GM18505 (cell line): Measurements from ENCODE around the gene ADISSP.

ENCODE experiments used
- ATAC-seq: cut with Tn5 transposase; IDR thresholded peaks from one replicate; pipeline ENCODE4 v1.9.1; 2021; ENCODE audit not compliant: unreplicated experiment
- POLR2A ChIP-seq: IDR thresholded peaks from 4 replicates; pipeline ENCODE4 v1.6.1; 2011; ENCODE audit warnings: borderline replicate concordance; ENCODE audit not compliant: insufficient read depth, insufficient read length; ENCODE audit errors: extremely low read depth

ADISSP gene

GRCh38 chr20:3751675-3752385, 15.7 kb downstream of the ADISSP start:
- no peak for ATAC-seq
- TF ChIP-seq POLR2A, result no peak

DNA sequence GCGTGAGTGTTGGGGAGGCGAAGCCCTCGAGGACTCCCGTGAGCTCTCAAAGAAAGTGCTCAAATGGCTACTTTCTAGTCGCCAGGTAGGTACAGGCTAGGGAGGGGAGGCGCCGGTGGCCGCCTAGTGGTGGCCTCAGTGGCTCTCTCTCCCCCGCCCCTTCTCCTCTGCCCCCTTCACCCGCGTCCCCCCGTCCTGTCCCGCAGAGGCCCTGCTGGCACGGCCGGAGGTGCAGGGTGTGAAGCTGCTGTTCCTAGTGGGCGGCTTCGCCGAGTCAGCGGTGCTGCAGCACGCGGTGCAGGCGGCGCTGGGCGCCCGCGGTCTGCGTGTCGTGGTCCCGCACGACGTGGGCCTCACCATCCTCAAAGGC, 16.3 kb downstream of the ADISSP start:
- ATAC-seq, result no peak
- no peak for TF ChIP-seq POLR2A

DNA sequence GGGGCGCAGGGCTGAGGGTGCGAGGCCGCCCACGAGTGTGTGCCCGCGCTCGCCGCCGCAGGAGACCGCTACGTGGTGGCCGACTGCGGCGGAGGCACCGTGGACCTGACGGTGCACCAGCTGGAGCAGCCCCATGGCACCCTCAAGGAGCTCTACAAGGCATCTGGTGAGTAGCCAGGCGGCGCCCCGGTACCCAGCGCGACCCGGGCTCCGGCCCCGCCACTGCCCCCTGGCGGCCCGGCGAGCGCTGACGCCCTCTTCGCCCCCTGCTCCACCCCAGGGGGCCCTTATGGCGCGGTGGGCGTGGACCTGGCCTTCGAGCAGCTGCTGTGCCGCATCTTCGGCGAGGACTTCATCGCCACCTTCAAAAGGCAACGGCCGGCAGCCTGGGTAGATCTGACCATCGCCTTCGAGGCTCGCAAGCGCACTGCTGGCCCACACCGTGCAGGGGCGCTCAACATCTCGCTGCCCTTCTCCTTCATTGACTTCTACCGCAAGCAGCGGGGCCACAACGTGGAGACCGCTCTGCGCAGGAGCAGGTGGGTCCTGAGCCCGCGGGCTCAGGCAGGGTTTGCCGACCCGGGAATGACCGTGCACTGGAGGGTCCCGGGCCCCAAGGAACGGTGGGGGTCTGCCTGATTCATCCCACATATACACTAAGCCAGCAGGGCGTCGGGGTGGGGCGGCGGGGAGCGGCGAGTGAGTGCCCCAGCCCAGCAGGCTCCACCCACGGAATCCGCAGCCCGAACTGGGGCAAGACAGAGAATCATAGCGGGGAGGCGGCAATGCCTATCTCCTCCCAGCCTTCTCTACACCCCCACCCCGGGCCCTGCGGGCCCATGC, 17.6 kb downstream of the ADISSP start:
- no peak for ATAC-seq

GRCh38 chr20:3749087-3749688, 18.4 kb downstream of the ADISSP start:
- ATAC-seq, result no peak
- no peak for TF ChIP-seq POLR2A

More for the DNA sequence above, 17.6 kb downstream of the ADISSP start:
- TF ChIP-seq POLR2A, result no peak

DNA sequence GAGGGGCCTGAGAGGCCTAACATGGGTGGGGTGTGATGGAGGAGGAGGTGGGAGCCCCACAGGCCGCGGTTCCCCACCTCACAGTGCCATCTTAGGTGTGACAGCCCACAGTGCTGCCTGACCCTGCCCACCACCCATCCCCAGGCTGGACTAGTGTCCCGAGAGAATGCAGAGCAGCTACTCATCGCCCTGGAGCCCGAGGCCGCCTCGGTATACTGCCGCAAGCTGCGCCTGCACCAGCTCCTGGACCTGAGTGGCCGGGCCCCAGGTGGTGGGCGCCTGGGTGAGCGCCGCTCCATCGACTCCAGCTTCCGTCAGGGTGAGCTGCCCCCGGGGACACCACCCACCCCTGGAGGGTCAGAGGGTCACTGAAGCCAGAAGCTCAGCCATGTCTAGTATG, 19.5 kb downstream of the ADISSP start:
- TF ChIP-seq POLR2A, result no peak

GRCh38 chr20:3747471-3747870, 20.1 kb downstream of the ADISSP start:
- no peak for TF ChIP-seq POLR2A
- no peak for ATAC-seq

More for the DNA sequence above, 19.5 kb downstream of the ADISSP start:
- ATAC-seq, result no peak

GRCh38 chr20:3745686-3746173, 21.8 kb downstream of the ADISSP start:
- ATAC-seq, result no peak
- TF ChIP-seq POLR2A, result no peak

- TF ChIP-seq POLR2A, result no peak
- no peak for ATAC-seq
Measured at GRCh38 chr20:3744806-3745685, 22.5 kb downstream of the ADISSP start.

- no peak for TF ChIP-seq POLR2A
- no peak for ATAC-seq
Measured at GRCh38 chr20:3744037-3744436, 23.5 kb downstream of the ADISSP start.

DNA sequence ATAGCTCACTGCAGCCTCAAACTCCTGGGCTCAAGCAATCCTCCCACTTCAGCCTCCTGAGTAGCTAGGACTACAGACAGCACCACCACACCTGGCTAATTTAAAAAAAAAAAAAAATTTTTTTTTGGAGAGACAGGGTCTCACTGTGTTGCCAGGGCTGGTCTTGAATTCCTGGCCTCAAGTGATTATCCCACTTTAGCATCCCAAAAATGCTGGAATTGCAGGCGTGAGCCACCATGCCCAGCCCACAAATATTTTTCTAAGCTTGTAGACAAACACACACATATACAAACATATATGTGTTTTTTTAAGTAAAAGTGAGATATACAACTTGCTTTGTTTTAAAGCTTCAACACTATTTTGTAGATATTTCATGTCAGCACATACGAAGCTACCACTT, 24.3 kb downstream of the ADISSP start:
- ATAC-seq, result no peak

GRCh38 chr20:3741836-3742458, 25.6 kb downstream of the ADISSP start:
- ATAC-seq, result no peak
- TF ChIP-seq POLR2A, result no peak

More for the DNA sequence above, 24.3 kb downstream of the ADISSP start:
- TF ChIP-seq POLR2A, result no peak

DNA sequence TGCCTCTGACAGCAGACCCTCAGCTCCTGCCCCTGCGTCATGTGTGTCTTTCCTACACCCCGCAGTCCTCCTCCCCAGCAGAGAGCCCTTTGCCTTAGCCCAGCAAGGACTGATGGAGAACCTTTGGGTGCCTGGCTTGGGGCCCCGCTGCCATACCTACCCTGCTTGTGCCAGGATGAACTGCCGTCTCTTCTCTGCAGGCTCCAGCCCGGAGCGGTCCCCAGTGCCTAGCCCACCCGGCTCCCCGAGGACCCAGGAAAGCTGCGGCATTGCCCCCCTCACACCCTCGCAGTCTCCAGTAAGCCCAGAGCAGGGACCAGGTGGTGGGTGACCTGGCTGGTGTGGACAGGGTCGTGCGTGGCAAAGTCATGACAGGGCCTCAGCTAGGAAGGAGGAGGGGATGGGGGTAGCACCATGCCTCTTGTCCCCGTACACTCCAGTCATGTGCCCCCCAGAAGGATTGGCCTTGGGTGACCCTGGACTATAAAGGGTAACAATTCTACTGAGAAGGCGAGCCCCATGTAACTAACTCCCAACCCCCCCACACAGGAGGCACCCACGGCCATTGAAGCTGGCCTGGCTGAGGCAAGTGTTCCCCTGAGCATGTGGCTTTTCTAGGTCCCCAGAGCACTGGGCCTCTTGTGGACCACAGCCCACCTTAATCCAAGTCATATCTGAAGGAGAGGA, 26.8 kb downstream of the ADISSP start:
- no peak for ATAC-seq
- TF ChIP-seq POLR2A, result no peak
